Kidney (tissue), 14 donors: ENCODE data around the gene RALGDS. TPM values are rescaled to one million over a fixed set of nuclear protein-coding genes. Genes with fewer than 3 reads are reported as not detected.
"Not testable (repeated sequence)": the region's sequence is repeated elsewhere in the genome, so short reads cannot be mapped to it uniquely, and the experiment has no call there.

Experiments
- DNase-seq, 5 donors: peaks; one replicate each; pipeline ENCODE4 v3.0.0-alpha.2; 2013 to 2020
- FAIRE-seq: peaks from 2 replicates; lab custom pipeline; 2012; peaks lifted over from hg19 to GRCh38; lab: Jason Lieb, UNC
- H3K27ac ChIP-seq, 2 donors: one replicate each; pipeline ENCODE4 v1.7.0; 2013; ENCODE audit warnings: low read depth in 2 of 2, low read length in 2 of 2, inconsistent platforms in 1 of 2
- H3K27me3 ChIP-seq: one replicate; pipeline ENCODE4 v1.7.1; 2013; ENCODE audit warnings: low read length, inconsistent platforms; ENCODE audit not compliant: control insufficient read depth, insufficient read depth
- H3K36me3 ChIP-seq, 3 donors: one replicate each; pipeline versions ENCODE4 v1.7.0 to v1.7.1; 2013; ENCODE audit warnings: low read length in 3 of 3, control low read depth in 1 of 3, inconsistent platforms in 1 of 3; ENCODE audit not compliant: insufficient read depth in 3 of 3, control insufficient read depth in 2 of 3
- H3K4me1 ChIP-seq, 3 donors: one replicate each; pipeline versions ENCODE4 v1.7.0 to v1.7.1; 2013; ENCODE audit warnings: low read length in 3 of 3, inconsistent platforms in 1 of 3, low read depth in 1 of 3; ENCODE audit not compliant: control insufficient read depth in 2 of 3, insufficient read depth in 2 of 3
- H3K4me3 ChIP-seq, 3 donors: one replicate each; pipeline versions ENCODE4 v1.7.0 to v1.8.1; 2013; ENCODE audit warnings: low read length in 3 of 3, control low read depth in 1 of 3, inconsistent platforms in 1 of 3
- H3K9ac ChIP-seq, 3 donors: one replicate each; pipeline versions ENCODE4 v1.7.0 to v1.7.1; 2013; ENCODE audit warnings: low read length in 3 of 3, control low read depth in 1 of 3, inconsistent platforms in 1 of 3
- H3K9me3 ChIP-seq, 3 donors: one replicate each; pipeline versions ENCODE4 v1.7.0 to v1.7.1; 2013; ENCODE audit warnings: low read length in 3 of 3, control low read depth in 1 of 3, inconsistent platforms in 1 of 3; ENCODE audit not compliant: control insufficient read depth in 2 of 3, insufficient read depth in 1 of 3
- intact Hi-C: fragments of 100-400 bp; cut with DNase I; formaldehyde crosslinking; loops from one replicate; pipeline ENCODE4 v1.11.1; 2022
- polyA plus RNA-seq: library from polyadenylated mRNA; stranded (reverse); fragments of 350-450 nt; fragmentation: Illumina TruSeq; extraction: RNeasy Lipid Tissue Mini Kit (QIAGEN cat#74804); gene quantifications from one replicate; pipeline ENCODE4 v1.2.3, GENCODE V29; 2014; ENCODE audit warnings: low read depth, low replicate concordance; ENCODE audit not compliant: insufficient read depth
- total RNA-seq: library from RNA; stranded (reverse); fragmentation: NEBNext Ultra II Directional; extraction: Animal tissue kit (Norgen Biotek cat#: 25700); gene quantifications from one replicate; pipeline ENCODE4 v1.2.1, GENCODE V29; 2021
- TF ChIP-seq, protein P1 (sequence below): IDR thresholded peaks from 3 replicates; pipeline ENCODE4 v1.5.1; 2012; ENCODE audit warnings: mild to moderate bottlenecking, moderate library complexity, borderline replicate concordance; ENCODE audit not compliant: insufficient read depth; ENCODE audit errors: extremely low read depth
- donor health status: control.
- donor health status: control.
- donor health status: control.
- donor health status: control.
- donor health status: control.
- donor health status: DM: yes; HTN: yes; CAD: no.
- donor health status: Normal renal cell carcinoma (clear cell type).

RALGDS gene
- total and polyA plus RNA-seq, 2 donors from 2014 or later, result 13.0 to 43.3 TPM

DNA sequence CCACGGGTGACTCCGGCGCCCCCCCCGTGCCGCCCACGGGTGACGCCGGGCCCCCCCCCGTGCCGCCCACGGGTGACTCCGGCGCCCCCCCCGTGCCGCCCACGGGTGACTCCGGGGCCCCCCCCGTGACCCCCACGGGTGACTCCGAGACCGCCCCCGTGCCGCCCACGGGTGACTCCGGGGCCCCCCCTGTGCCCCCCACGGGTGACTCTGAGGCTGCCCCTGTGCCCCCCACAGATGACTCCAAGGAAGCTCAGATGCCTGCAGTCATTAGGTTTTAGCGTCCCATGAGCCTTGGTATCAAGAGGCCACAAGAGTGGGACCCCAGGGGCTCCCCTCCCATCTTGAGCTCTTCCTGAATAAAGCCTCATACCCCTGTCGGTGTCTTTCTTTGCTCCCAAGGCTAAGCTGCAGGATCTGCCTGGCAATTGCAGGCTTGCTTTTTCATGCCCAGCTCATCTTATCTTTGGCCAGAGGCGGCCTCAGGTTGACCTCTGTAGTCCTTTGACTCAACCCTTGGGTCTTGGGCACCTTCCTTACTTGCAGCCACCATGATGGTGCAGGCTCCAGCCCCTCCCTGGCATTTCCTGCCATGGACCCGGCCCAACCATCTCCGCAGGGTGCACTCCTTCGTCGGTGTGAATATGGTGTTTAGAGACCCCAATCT is 49.4 kb downstream of the RALGDS start:
- intact Hi-C loops, result no loop called here
- DNase-seq, result peak in 1 of 5 donors; percentile 37
- H3K4me3 ChIP-seq, result no peak overlapping the region

DNA sequence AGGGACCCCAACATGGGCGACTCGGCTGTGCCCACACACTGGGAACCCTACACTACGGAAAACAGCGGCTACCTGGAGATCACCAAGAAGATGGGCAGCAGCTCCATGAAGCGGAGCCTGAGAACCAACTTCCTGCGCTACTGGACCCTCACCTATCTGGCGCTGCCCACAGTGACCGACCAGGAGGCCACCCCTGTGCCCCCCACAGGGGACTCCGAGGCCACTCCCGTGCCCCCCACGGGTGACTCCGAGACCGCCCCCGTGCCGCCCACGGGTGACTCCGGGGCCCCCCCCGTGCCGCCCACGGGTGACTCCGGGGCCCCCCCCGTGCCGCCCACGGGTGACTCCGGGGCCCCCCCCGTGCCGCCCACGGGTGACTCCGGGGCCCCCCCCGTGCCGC is 50.1 kb downstream of the RALGDS start:
- H3K27ac ChIP-seq, H3K4me1 ChIP-seq, H3K27me3 ChIP-seq, intact Hi-C loops, H3K9me3 ChIP-seq, FAIRE-seq, H3K4me3 ChIP-seq, H3K9ac ChIP-seq, H3K36me3 ChIP-seq: not testable (repeated sequence)
- peak in 1 of 5 donors; percentile 48 for DNase-seq

More for the DNA sequence above, 49.4 kb downstream of the RALGDS start:
- Histone ChIP-seq H3K9ac (no peak overlapping the region), H3K36me3 (no peaks in the 10 kb centered on the region), H3K9me3 (no peaks in the 10 kb centered on the region), H3K27ac (no peak overlapping the region), H3K27me3 (no peaks in the 10 kb centered on the region), H3K4me1 (peaks cover 0 to 2% (median 0%) of the 10 kb centered on the region in 3 donors)
- TF ChIP-seq, protein P1, sequence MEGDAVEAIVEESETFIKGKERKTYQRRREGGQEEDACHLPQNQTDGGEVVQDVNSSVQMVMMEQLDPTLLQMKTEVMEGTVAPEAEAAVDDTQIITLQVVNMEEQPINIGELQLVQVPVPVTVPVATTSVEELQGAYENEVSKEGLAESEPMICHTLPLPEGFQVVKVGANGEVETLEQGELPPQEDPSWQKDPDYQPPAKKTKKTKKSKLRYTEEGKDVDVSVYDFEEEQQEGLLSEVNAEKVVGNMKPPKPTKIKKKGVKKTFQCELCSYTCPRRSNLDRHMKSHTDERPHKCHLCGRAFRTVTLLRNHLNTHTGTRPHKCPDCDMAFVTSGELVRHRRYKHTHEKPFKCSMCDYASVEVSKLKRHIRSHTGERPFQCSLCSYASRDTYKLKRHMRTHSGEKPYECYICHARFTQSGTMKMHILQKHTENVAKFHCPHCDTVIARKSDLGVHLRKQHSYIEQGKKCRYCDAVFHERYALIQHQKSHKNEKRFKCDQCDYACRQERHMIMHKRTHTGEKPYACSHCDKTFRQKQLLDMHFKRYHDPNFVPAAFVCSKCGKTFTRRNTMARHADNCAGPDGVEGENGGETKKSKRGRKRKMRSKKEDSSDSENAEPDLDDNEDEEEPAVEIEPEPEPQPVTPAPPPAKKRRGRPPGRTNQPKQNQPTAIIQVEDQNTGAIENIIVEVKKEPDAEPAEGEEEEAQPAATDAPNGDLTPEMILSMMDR, result no peak
- FAIRE-seq, result no peak

DNA sequence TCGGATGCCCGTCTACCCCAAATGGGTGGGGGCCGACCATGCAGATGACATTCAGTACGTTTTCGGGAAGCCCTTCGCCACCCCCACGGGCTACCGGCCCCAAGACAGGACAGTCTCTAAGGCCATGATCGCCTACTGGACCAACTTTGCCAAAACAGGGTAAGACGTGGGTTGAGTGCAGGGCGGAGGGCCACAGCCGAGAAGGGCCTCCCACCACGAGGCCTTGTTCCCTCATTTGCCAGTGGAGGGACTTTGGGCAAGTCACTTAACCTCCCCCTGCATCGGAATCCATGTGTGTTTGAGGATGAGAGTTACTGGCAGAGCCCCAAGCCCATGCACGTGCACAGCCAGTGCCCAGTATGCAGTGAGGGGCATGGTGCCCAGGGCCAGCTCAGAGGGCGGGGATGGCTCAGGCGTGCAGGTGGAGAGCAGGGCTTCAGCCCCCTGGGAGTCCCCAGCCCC is 50.5 kb downstream of the RALGDS start:
- intact Hi-C loops, H3K36me3 ChIP-seq, FAIRE-seq, H3K27ac ChIP-seq, H3K27me3 ChIP-seq, H3K4me1 ChIP-seq, H3K4me3 ChIP-seq, H3K9me3 ChIP-seq, H3K9ac ChIP-seq: not testable (repeated sequence)
- DNase-seq, result peak in 1 of 5 donors; percentile 41

DNA sequence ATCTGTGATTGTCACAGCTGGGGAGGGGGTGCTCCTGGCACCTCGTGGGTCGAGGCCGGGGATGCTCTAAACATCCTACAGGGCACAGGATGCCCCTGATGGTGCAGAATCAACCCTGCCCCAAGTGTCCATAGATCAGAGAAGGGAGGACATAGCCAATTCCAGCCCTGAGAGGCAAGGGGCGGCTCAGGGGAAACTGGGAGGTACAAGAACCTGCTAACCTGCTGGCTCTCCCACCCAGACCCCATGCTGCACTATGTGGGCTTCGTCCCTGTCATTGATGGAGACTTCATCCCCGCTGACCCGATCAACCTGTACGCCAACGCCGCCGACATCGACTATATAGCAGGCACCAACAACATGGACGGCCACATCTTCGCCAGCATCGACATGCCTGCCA is 52.6 kb downstream of the RALGDS start:
- FAIRE-seq, H3K27me3 ChIP-seq, H3K9ac ChIP-seq, H3K4me3 ChIP-seq, H3K27ac ChIP-seq, DNase-seq, H3K9me3 ChIP-seq, H3K4me1 ChIP-seq, intact Hi-C loops, H3K36me3 ChIP-seq: not testable (repeated sequence)

DNA sequence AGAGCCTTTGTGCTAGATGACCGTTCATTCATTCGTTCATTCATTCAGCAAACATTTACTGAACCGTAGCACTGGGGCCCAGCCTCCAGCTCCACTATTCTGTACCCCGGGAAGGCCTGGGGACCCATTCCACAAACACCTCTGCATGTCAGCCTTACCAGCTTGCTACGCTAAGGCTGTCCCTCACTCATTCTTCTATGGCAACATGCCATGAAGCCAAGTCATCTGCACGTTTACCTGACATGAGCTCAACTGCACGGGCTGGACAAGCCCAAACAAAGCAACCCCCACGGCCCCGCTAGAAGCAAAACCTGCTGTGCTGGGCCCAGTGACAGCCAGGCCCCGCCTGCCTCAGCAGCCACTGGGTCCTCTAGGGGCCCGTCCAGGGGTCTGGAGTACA is 53.2 kb downstream of the RALGDS start:
- no peaks in the 10 kb centered on the region for H3K4me1 ChIP-seq
- H3K27me3 ChIP-seq, result no peaks in the 10 kb centered on the region
- H3K4me3 ChIP-seq, result no peak overlapping the region
- FAIRE-seq (no peak), DNase-seq (no peak)
- H3K36me3 ChIP-seq, result no peaks in the 10 kb centered on the region
- H3K9me3 ChIP-seq, result no peaks in the 10 kb centered on the region
- intact Hi-C loops, result no loop called here
- no peak overlapping the region for H3K9ac ChIP-seq
- H3K27ac ChIP-seq, result no peak overlapping the region
- TF ChIP-seq, protein P1, result no peak
